Mucosa of gallbladder (tissue), 1 donor: ENCODE results near the gene ATG16L1. TPM values are rescaled to one million over a fixed set of nuclear protein-coding genes. Genes with fewer than 3 reads are reported as not detected.
"Not testable (repeated sequence)": the region's sequence is repeated elsewhere in the genome, so short reads cannot be mapped to it uniquely, and the experiment has no call there.

ENCODE experiments used
- DNase-seq: peaks from one replicate; pipeline ENCODE4 v3.0.0-alpha.2; 2020; ENCODE audit warnings: low spot score
- total RNA-seq: library from RNA; stranded (reverse); gene quantifications from one replicate; pipeline ENCODE4 v1.2.1, GENCODE V29; 2021
- donor health status: DM: no; HTN: no; CAD: no.

The ATG16L1 gene
- total RNA-seq, 1 donor from 2014 or later, result 35.0 TPM

GRCh38 chr2:233331536-233331935 lies 80.1 kb downstream of the ATG16L1 start:
- DNase-seq, result peak; percentile 80

GRCh38 chr2:233332125-233332524 lies 80.7 kb downstream of the ATG16L1 start:
- no peak for DNase-seq

- no peak for DNase-seq
These were observed 83.4 kb downstream of the ATG16L1 start for GRCh38 chr2:233334915-233335314.

GRCh38 chr2:233336091-233336490 lies 84.6 kb downstream of the ATG16L1 start:
- DNase-seq, result not testable (repeated sequence)

- DNase-seq, result peak; percentile 43
These were observed 85.1 kb downstream of the ATG16L1 start for GRCh38 chr2:233336541-233336940.

GRCh38 chr2:233338046-233338445 lies 86.6 kb downstream of the ATG16L1 start:
- no peak for DNase-seq

- DNase-seq, result no peak
These were observed 87.4 kb downstream of the ATG16L1 start for GRCh38 chr2:233338812-233339368.

GRCh38 chr2:233339427-233339826 lies 88.0 kb downstream of the ATG16L1 start:
- DNase-seq, result no peak

GRCh38 chr2:233341296-233341695 lies 89.8 kb downstream of the ATG16L1 start:
- DNase-seq, result no peak

- no peak for DNase-seq
These were observed 90.8 kb downstream of the ATG16L1 start for GRCh38 chr2:233342301-233342700.

- no peak for DNase-seq
These were observed 91.8 kb downstream of the ATG16L1 start for GRCh38 chr2:233343171-233343705.

Other genes with a start within 250 kb of the ATG16L1 start
- gene NGEF, start 238.4 kb upstream of the ATG16L1 start, total RNA-seq, result 12.0 TPM
- gene NEU2, start 219.0 kb upstream of the ATG16L1 start, total RNA-seq, result not detected
- 30.4 TPM for gene INPP5D, start 191.3 kb upstream of the ATG16L1 start, total RNA-seq
- not detected for gene SAG, start 56.1 kb downstream of the ATG16L1 start, total RNA-seq
- 24.3 TPM for gene DGKD, start 102.8 kb downstream of the ATG16L1 start, total RNA-seq